Measurements from ENCODE around the gene LSR.
"Not testable (repeated sequence)": the region's sequence is repeated elsewhere in the genome, so short reads cannot be mapped to it uniquely, and the experiment has no call there.

LSR gene

DNA sequence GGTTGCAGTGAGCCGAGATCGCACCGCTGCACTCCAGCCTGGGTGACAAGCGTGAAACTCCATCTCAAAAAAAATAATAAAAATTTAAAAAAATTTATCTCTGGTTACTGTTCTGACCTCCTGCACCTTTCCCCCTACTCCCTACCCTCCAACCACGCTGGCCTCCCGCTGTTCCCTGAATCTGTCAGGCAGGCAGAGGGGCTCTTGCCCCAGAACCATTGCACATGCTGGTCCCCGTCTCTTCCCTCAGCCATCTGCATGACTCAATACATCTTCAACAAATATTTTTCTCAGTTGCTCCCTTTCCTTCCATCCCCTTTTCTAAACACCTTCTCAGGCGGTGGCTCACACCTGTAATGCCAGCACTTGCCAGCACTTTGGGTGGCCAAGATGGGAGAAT is 19.2 kb upstream of the LSR start:
- ChIA-PET POLR2A (no interaction called here), CTCF (no interaction called here)
- no peak overlapping the region for H3K4me3 ChIP-seq (ENCODE audit: low read depth, low read length)
- TF ChIP-seq, protein P1, sequence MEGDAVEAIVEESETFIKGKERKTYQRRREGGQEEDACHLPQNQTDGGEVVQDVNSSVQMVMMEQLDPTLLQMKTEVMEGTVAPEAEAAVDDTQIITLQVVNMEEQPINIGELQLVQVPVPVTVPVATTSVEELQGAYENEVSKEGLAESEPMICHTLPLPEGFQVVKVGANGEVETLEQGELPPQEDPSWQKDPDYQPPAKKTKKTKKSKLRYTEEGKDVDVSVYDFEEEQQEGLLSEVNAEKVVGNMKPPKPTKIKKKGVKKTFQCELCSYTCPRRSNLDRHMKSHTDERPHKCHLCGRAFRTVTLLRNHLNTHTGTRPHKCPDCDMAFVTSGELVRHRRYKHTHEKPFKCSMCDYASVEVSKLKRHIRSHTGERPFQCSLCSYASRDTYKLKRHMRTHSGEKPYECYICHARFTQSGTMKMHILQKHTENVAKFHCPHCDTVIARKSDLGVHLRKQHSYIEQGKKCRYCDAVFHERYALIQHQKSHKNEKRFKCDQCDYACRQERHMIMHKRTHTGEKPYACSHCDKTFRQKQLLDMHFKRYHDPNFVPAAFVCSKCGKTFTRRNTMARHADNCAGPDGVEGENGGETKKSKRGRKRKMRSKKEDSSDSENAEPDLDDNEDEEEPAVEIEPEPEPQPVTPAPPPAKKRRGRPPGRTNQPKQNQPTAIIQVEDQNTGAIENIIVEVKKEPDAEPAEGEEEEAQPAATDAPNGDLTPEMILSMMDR (IDR thresholded peaks at IDR 0.05; ENCODE audit: insufficient read depth, low read length, missing control alignments): no peak
- no peak for DNase-seq (ENCODE audit: low read depth, low spot score)

DNA sequence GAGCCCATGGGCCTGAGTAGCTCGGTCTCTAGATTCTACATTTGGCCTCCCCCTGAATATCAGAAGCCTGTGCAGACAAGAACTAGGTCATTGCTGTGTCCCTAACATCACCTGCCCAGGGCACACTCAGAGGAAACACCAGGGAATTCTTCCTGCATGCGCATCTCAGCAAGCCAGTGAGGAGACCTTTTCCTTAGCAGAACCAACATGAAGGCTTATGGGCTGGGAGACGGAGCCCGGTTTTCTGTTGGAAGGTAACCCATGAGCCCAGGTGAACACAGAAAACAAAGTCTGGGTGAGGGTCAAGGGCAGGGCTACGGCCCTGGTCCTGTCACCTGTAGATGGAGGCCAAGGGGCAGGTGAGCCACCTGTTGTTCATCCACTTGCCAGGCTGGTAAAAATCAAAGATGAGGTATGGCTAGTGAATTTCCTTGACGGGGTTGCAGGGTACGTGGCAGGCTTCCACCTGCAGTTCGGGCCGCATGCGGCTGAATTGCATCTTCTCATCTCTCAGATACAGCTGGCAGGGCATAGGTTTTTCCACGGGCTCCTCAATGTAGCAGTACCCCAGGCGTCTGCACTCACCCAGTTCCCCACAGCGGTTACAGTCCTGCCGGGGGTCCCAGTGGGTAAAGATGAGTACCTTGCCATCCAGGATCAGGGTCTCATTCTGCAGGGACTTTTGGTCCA is 16.7 kb upstream of the LSR start:
- CTCF ChIA-PET: no interaction called here
- TF ChIP-seq, protein P1 (IDR thresholded peaks at IDR 0.05; ENCODE audit: insufficient read depth, low read length, missing control alignments): no peak
- DNase-seq (ENCODE audit: low read depth, low spot score): no peak
- H3K4me3 ChIP-seq (ENCODE audit: low read depth, low read length): no peak overlapping the region
- POLR2A ChIA-PET: interaction anchor here (0.6 kb wide), 1 partner anchor 273 kb away, joined by 3 read pairs; no protein-coding TSS in a partner anchor

DNA sequence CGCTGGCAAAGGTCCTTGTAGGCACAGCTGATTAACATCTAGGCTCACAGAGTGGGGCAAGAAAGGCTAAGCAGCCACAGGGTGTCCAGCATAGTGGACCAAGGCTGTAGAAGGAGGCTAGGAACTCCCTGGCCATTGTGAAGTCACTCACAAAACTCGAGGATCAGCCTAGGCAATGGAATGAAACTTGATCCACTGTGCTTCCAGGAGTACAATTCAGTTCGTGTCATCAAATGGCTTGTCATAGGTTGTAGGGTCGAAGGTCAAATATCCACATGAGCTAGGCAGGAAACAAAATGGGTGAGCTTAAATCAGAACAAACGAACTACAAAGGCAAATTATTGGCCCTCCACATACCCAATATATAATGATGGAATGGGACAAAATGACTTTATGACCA is 15.9 kb upstream of the LSR start:
- TF ChIP-seq, protein P1 (IDR thresholded peaks at IDR 0.05; ENCODE audit: insufficient read depth, low read length, missing control alignments): no peak
- CTCF ChIA-PET: interaction anchor here (0.5 kb wide), 1 partner anchor 162 kb away, joined by 3 read pairs; no protein-coding TSS in a partner anchor
- no peak for DNase-seq (ENCODE audit: low read depth, low spot score)
- POLR2A ChIA-PET: interaction anchor here (0.6 kb wide), 1 partner anchor 272 kb away, joined by 3 read pairs; no protein-coding TSS in a partner anchor
- H3K4me3 ChIP-seq (ENCODE audit: low read depth, low read length): no peak overlapping the region

DNA sequence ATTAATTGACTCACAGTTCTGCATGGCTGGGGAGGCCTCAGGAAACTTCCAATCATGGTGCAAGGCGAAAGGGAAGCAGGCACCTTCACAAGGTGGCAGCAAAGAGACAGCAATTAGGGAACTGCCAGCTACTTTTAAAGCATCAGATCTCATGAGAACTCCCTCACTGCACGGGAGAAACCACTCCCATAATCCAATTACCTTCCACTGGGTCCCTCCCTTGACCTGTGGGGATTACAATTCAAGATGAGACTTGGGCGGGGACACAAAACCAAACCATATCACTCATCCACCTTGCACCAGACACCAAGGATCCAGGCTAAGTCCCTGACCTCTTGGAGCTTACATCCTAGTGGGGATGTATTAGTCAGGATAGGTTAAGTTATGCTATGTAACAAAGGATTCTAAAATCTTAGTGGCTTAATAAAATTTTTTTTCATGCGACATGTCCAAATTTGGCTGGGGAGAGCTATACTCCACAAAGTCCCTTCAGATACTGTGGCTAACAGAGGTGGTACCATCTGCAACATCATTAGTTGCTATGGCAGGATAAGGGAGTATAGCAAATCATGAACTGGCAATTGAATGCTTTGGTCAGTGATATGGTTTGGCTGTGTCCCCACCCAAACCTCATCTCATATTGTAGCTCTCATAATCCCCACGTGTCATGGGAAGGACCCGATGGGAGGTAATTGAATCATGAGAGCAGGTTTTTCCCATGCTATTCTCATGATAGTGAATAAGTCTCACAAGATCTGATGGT is 12.0 kb upstream of the LSR start:
- ChIA-PET CTCF (no interaction called here), POLR2A (no interaction called here)
- no peak for DNase-seq (ENCODE audit: low read depth, low spot score)
- H3K4me3 ChIP-seq (ENCODE audit: low read depth, low read length): no peak overlapping the region
- TF ChIP-seq, protein P1 (IDR thresholded peaks at IDR 0.05; ENCODE audit: insufficient read depth, low read length, missing control alignments): no peak

DNA sequence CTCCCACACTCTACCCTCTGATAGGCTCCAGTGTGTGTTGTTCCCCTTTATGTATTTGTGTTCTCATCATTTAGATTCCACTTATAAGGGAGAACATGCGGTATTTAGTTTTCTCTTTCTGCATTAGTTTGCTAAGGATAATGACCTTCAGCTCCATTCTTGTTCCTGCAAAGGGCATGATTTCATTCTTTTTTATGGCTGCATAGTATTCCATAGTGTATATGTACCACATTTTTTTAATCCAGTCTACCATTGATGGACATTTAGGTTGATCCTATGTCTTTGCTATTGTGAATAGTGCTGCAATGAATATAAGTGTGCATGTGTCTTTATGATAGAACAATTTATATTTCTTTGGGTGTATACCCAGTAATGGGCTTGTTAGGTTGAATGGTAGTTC is 9.2 kb upstream of the LSR start:
- CTCF ChIA-PET; DNase-seq (ENCODE audit: low read depth, low spot score); POLR2A ChIA-PET; H3K4me3 ChIP-seq (ENCODE audit: low read depth, low read length): not testable (repeated sequence)

DNA sequence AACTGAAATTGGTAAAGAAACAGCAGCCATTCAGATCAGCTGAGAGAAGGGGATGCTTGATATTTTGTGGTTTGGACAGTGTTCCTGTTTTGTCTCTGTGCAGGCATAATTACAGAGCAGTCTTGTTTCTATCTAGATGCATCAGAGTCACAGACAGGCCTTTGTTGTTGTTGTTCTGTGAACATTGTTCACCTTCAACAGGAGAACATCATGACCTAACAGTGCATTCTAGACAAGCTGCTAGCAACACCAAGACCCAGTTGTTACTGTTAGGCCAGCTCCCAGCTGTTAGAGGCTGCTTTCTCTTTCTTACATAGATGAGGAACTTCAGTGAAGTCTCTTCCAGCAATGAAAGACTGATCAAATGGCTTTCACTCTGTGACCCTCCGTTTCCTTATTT is 8.5 kb upstream of the LSR start:
- TF ChIP-seq, protein P1 (IDR thresholded peaks at IDR 0.05; ENCODE audit: insufficient read depth, low read length, missing control alignments): no peak
- POLR2A ChIA-PET: no interaction called here
- DNase-seq (ENCODE audit: low read depth, low spot score): no peak
- no peak overlapping the region for H3K4me3 ChIP-seq (ENCODE audit: low read depth, low read length)
- CTCF ChIA-PET: no interaction called here
